Stimulated activated CD8-positive, alpha-beta memory T cell treated with anti-CD3 and anti-CD28 coated beads, Interleukin-12 subunit alpha, Interleukin-12 subunit beta, amount 100 ng/mL, for 24 hours (primary cell): Measurements from ENCODE around the gene BORCS5.
"Not testable (repeated sequence)": the region's sequence is repeated elsewhere in the genome, so short reads cannot be mapped to it uniquely, and the experiment has no call there.

Experiments used
- DNase-seq: peaks from one replicate; pipeline ENCODE4 v3.0.0-alpha.2; 2020; ENCODE audit errors: extremely low read depth

The BORCS5 gene

DNA sequence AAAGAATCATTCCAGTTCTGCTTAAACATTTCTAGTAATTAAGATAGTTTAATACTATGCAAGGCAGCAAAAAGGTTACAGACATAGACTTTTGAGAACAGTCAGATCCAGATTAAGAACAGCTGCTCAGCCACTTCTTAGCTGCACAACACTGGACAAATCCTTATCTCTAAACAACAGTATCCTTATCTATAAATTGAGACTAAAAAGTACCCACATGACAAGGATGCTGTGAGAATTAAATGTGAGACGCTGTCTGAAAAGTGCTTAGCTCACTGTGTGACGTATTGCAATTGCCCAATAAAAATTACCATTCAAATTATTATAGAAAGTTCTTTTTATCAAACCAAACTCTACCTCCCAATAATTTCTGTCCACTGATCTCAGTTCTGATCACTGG, 35.5 kb downstream of the BORCS5 start:
- DNase-seq = no peak

DNA sequence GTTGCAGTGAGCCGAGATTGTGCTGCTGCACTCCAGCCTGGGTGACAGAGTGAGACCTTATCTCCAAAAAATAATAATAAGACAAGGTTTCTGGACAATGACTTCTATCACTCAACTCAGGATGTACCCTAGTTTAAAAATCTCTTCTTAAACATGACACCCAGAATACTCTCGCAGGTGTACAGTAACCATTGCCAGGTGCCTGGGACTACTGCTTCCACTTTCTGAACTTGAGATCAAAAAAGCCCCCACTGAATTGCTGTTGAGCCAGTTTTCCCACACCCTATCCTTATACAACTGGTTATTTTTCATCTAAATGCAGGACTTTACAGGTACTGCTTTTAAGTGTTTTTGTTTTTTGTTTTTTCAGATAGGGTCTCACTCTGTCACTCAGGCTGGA, 36.3 kb downstream of the BORCS5 start:
- no peak for DNase-seq

GRCh38 chr12:12396694-12397093, 39.8 kb downstream of the BORCS5 start:
- no peak for DNase-seq

- no peak for DNase-seq
Measured at GRCh38 chr12:12397184-12397583, 40.3 kb downstream of the BORCS5 start.

DNA sequence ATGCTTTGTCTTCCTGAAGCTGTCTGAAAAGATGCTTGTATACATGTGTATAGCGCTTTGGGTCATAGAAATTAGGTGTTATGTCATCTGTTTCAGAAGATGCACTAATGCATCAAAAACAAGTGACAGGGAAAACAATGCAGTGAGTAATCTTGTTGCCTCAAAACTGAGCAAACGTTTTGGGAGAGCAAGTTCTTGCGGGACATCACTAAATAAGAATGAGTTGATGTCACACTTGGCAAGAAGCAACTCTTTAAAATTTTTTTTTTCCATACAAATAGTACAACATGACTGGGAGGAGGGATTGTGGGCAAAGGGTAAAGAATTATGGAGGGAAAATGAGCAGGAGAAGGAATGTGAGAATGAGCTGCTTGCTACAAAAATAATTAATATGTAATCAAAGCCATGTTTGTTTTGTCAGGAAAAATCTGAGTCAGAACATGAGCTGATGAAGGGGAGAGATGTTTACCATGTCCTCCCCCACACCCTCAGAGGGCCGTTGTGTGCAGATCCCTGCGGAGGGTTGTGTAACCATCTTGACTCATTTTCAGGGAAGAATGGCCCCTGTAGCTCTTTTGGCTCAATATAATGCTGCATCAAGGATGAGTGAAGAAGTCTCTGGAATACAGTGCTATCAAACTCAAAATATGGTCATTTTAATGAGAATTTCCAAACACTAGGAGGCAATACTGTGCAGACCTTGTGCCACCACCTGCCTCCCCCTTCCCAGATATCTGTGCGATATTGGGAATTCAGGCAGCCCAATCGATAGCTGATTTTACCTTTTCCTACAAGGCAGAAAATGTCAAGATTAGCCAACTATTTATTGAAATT, 41.4 kb downstream of the BORCS5 start:
- DNase-seq = no peak

- DNase-seq = no peak
Measured at GRCh38 chr12:12399161-12399560, 42.3 kb downstream of the BORCS5 start.

- no peak for DNase-seq
Measured at GRCh38 chr12:12399776-12400305, 43.0 kb downstream of the BORCS5 start.

GRCh38 chr12:12400793-12401192, 43.9 kb downstream of the BORCS5 start:
- DNase-seq = no peak

DNA sequence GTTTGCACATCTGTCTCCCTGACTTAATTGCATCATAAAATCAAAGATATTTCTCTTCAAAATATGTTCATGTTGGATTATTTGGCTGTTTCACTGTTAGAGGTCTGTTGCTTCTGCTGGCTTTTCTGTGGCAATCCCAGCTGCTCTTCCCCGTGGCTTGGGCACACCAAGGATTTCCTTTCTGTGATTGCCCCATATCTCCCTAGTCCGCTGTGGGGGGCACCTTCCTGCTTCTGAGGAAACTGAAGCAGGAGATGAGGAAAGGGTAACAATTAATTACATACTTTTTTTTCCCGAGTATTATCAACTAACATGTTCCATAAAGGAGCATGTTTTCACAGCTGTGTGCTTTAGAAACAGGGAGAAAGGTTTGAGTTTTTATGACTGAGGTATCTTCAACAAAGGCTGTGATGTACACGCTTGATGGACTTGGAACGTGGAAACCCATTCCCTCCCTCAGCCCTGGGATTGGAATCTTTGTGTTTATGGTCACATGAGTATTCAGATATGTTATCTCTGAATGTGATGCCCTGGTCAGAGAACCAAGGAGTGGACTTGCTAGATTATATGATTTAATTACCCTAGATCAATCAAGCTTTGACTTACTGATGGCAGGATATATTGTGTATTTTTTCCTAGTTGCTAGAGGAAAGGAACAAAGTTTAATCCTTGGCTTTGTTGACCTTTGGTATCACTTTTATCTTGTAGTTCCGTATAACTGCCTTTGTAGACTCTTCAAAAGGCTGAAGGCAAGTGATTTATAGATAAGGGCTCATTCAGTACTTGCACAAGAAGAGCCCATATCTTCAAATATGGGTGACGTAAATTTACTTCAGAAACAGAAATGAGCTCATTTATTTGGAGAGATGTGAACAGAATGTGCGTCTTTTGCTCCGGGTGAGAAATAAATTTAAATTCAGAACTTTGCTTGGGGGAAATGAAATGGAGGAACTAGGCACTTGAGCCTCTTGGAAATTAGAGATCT, 46.7 kb downstream of the BORCS5 start:
- DNase-seq = no peak

DNA sequence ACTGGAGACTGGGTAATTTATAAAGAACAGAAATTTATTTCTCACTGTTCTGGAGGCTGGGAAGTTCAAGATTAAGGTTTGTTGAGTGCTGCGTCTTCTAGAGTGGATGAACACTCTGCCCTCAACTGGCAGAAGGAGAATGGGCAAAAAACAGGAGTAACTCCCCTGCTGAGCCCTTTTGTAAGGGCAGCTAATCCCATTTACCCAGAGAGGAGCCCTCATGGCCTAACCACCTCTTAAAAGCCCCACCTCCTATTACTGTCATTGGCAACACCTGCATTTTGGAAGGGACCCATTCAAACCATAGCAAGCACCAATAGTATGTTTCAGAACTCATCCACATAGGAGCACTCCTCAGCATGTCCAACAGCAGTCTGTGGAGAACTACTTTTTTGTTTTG, 47.4 kb downstream of the BORCS5 start:
- DNase-seq = no peak

DNA sequence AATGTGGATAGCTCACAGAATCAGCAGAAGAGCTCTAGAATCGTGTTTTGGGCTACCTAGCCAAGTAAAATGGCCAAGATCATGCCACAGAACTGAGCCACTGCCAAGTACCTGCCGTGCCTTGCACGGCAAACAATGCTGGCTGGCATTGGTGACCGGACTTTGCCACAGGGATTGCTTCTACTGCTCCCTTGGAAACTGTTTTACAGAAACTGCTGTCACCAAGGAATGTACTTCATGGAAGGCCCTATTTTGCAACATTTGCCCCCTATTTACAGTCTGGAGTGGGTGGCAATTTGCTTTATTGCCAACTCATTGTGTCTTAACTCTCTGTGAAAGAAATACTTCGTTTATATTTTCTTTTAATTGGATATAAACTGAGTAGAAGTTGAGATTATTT, 49.0 kb downstream of the BORCS5 start:
- no peak for DNase-seq

DNA sequence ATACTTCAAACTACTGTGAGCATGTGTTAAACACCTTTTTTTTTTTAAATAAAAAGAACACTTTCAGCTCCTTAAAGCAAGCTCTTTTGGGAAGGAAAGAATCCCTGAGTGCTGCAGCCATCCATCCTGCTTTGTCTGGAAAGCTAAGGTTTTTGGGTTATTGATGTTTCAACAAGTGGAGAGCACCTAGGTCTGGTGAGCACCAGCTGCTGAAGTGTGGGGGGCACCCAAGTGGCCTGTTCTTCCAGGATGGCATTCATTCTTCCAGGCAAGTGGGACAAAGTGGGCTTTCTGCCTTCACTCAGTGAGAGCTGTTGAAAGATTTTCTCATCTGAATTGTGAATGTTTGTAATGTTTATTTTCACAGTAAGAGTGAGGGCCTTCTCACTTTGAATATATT, 49.9 kb downstream of the BORCS5 start:
- DNase-seq = no peak

GRCh38 chr12:12408265-12408690, 51.4 kb downstream of the BORCS5 start:
- no peak for DNase-seq

- not testable (repeated sequence) for DNase-seq
Measured at GRCh38 chr12:12409337-12409736, 52.5 kb downstream of the BORCS5 start.

GRCh38 chr12:12415886-12416285, 59.0 kb downstream of the BORCS5 start:
- no peak for DNase-seq

DNA sequence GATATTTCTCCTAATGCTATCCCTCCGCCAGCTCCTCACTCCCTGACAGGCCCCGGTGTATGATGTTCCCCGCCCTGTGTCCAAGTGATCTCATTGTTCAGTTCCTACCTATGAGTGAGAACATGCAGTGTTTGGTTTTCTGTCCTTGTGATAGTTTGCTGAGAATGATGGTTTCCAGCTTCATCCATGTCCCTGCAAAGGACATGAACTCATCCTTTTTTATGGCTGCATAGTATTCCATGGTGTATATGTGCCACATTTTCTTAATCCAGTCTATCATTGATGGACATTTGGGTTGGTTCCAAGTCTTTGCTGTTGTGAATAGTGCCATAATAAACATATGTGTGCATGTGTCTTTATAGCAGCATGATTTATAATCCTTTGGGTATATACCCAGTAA, 62.3 kb downstream of the BORCS5 start:
- DNase-seq = not testable (repeated sequence)

- no peak for DNase-seq
Measured at GRCh38 chr12:12423367-12423766, 66.5 kb downstream of the BORCS5 start.

- no peak for DNase-seq
Measured at GRCh38 chr12:12425001-12425400, 68.1 kb downstream of the BORCS5 start.

DNA sequence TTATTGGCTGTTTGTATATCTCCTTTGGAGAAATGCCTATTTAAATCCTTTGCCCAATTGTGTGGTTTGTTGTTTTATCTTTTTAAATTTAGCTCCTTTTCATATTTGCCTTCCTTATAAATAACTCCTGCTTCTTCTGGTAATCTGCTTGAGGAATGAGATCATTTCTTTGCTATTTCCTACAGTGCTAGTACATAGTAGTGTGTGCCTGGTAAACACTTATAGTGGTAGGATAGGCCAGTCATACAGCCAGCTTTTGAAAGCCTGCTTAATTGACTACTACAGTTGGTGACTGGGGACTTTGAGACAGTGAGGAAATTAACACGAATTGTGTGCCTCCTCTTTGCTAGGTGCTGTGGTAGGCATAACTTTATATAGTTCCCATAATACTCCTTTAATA, 68.7 kb downstream of the BORCS5 start:
- no peak for DNase-seq

GRCh38 chr12:12427568-12427967, 70.7 kb downstream of the BORCS5 start:
- no peak for DNase-seq

DNA sequence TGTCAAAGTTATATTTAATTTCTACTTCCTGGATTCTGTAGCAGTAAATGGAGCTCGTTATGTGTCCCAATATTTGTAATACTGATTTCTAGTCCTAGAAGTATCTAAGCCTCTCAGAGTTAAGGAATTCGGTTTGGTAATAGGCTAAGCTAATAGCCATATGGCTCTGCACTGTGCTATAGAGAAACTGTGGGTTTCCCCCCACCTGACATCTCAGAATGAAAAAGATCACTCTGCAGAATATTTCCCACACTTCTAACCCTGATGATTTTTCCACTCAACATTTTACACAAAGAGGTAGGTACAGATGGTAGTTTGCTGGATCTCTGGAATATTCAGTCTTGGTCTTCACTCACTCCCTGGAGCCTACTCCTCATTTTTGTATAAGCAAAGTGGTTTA, 71.2 kb downstream of the BORCS5 start:
- DNase-seq = no peak

DNA sequence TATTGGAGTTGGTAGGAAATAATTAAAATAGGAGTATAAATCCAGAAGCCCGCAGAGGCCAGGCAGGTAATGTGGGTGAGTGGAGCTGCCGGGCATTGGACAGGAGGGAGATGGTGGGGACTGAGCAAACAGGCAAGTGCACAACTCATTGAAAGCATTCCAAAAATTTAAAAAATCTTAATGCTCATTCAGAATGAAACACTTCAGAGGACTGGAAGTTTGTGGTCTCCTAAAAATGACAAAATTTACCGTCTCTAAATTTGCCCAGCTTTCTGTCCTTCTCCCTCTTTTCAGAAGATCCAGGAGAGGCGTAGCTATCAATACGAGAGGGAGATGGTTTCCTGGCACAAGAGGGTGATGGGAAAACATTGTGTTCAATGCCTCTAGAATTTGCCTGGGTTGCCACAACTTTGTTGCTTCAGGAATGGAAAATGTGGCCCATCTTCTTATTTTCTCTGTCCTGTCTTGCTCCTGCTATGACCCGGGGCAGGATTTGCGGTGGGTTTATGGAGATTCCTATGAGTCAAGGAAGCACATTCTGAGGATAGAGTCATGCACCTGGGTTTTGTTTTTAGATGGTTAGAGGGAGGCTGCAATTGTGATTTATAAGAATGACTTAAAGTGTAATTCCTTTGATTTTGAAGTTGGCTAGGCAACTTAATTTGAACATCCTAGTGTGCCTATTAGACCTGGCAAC, 72.2 kb downstream of the BORCS5 start:
- DNase-seq = no peak
